Measurements from ENCODE around the gene PDCD6IP.
"Not testable (repeated sequence)": the region's sequence is repeated elsewhere in the genome, so short reads cannot be mapped to it uniquely, and the experiment has no call there.

The PDCD6IP gene

DNA sequence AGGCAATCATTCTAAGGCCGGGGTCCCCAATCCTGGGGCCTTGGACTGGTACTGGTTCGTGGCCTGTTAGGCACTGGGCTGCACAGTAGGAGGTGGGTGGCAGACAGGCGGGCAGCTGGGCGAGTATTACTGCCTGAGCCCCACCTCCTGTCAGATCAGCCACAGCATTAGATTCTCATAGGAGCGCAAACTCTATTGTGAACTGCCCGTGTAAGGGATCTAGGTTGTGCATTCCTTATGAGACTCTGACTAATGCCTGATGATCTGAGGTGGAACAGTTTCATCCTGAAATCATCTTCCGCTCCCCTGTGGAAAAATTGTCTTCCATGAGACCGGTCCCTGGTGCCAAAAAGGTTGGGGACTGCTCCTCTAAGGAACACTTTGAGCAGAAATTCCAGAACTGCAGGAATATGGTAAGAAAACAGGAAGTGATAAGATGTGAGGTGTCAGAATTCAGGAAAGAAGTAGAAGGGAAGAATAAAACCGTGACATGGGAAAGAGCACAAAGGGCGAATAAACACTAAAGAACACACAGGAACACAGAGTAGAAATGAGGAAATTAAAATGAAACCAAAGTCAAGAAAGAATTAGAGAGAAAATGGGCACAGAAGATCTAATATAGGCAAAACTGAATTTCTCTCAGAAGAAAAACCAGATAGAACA is 57.6 kb downstream of the PDCD6IP start:
- DNase-seq: no peak

DNA sequence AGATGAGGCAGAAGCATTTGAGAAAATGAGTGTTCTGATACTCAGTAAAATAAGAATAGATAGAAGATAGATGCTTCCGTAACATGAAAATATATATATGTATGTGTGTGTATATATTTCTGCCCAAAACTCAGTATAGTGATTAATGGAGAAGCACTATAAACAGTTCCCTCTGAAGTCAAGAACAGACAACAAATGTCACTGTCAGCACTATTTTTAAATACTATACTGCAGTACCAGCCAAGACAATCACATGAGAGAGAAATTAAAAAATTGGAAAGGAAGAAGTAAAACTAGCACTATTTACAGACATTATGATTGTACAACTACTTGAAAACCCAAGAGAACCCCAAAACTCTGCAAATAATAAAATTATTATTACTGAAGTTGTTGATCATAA is 59.3 kb downstream of the PDCD6IP start:
- not testable (repeated sequence) for DNase-seq

DNA sequence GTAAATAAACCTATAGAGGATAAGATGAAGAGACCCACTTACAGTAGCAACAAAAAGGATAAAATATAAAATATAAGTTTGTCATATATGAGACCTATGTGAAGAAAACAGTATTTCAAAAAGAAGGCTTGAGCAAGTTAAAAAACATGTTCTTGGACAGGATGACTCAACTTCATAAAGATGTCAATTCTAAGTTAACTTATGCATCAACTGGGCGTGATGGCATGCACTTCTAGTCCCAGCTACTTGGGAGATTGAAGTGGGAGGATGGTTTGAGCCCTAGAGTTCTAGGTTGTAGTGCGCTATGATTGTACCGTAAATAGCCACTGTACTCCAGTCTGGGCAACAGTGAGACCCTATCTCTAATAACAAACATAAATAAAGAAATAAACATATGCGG is 59.7 kb downstream of the PDCD6IP start:
- no peak for DNase-seq

DNA sequence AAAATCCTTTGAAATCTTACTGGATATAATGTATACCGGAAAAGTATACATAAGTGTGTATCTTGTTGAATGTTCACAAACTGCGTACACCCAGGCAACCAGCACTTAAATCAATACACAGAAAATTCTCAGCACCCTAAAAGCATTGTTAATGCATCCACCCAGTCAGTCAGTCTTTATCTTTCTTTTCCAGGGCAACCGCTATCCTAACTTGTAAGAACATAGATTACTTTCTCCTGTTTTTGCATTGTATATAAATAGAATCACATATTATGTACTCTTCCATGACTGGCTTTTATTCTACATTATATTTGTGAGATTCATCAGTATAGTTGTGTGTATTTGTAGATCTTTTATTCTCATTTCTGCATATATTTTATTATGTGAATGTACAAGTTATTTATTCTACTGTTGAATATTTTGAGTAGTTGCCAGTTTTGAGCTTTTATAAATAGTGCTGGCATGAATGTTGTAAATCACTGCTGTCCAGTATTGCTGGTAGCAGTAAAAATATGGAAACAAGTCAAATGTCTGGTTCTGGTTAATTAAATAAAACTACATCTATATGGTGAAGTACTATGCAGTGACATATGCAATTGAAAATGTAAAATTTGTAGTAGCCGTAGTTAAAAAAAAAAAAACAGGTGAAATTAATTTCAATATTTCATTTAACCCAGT is 62.1 kb downstream of the PDCD6IP start:
- DNase-seq: no peak

DNA sequence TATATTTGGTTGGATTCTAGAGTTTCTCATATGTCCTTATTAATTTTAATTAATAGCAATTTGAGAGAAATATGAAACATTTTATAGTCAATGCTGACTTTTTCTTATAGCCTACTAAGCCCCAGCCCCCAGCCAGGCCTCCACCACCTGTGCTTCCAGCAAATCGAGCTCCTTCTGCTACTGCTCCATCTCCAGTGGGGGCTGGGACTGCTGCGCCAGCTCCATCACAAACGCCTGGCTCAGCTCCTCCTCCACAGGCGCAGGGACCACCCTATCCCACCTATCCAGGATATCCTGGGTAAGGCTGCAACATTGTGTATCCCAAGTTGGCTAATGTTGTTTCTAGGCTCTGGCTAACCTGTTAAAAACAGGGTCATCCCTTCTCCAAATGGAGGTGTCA is 66.7 kb downstream of the PDCD6IP start:
- DNase-seq: no peak

DNA sequence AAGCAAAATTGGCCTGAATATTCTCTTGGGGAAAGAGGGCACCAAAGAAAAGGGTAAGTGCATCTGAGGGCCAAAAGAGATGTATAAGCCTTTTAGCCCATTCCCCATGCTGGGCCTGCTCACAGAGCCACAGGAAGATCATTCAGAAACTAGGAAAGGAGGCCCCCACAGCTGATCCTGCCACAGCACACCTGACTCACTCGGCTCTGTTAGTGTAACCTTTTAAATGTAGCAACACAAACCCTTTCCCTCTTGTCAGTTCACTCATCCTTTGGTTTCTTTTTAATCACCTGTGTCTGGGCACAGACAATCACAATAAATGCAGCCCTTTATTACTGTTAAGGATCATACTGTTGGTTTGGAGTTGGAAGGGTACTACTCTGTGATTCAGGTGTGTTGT is 69.9 kb downstream of the PDCD6IP start:
- DNase-seq: no peak

DNA sequence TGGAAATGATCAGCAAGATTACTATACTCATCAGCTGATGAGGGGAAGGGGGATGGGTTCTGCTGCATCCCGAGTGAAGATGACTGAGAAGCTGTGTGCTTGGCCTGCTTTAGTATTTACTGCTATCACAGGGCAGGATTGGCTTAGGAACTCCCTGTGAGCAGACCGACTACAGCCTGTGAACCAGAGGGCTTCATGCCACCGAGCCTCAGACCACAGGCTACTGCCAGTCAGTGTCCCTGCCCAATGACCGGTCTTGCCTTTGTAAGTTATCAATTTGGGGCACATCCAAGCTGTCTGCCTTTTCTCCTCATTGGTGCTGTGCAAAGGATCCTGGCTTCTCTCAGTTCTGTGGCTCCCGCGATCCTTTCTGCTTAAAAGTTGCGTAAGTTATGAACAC is 71.5 kb downstream of the PDCD6IP start:
- no peak for DNase-seq

DNA sequence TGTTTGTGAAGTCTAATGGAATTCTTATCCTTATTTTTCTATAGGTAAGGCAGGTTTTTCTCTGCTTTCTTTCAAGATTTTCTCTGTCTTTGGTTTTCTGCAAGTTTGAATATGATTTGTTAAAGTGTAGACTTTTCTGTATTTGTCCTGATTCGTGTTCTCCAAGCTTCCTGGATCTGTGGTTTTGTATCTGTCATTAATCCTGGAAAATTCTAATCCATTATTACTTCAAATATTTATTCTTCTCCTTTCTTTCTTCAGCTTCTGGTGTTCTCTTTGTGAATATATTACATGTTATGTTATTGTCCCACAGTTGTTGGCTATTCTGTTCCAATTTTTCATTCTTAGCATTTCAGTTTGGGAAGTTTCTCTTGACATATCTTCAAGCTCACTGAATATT is 76.4 kb downstream of the PDCD6IP start:
- no peak for DNase-seq

DNA sequence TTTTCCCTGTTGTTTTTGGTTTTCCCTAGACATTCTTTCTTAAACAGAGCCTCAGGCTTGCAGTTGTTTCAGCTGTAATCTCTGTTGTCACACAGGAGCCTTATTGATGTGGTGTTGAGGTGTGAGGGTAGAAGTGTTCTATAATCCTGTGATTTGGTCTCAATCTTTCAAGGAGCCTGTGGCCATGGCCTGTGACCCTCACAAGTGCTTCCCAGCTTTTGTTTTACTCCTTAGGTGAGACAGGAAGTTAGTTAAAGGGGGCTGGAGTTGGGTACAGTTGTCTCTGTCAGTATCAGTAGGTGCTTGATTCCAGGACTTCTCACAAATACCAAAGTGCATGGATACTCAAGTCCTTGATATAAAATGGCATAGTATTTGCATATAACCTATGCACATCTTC is 77.2 kb downstream of the PDCD6IP start:
- DNase-seq: no peak

DNA sequence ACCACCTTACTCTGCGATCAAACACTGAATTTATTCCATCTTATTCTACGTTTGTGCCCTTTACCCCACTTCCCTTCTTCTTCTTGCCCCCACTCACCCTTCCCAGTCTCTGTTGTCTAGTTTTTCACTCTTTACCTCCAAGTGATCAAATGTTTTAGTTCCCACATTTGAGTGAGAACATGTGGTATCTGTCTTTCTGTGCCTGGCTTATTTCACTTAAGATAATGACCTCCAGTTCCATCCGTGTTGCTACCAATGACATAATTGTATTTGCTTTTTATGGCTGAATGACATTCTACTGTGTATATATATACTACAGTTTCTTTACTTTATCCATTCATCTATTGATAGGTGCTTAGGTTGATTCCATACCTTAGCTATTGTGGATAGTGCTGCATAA is 78.8 kb downstream of the PDCD6IP start:
- DNase-seq: peak; percentile 66

DNA sequence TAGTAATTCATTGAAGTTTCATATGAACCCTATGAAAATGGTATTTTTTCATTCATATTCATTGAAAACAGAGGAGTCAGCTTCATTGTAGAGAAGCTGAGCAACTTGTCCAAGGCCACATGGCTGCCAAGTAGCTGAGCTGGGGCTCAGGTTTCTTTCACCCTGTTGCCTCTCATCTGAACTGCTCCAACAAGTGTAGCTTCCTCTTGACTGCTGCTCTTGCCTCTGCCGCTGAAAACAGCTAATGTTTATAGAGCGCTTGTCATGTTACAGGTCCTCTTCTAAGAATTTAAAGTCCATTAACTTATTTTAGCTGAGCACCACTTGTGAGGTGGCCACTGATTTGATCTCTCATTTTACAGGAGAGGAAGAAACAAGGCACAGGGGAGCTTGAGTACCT is 81.1 kb downstream of the PDCD6IP start:
- peak; percentile 21 for DNase-seq

DNA sequence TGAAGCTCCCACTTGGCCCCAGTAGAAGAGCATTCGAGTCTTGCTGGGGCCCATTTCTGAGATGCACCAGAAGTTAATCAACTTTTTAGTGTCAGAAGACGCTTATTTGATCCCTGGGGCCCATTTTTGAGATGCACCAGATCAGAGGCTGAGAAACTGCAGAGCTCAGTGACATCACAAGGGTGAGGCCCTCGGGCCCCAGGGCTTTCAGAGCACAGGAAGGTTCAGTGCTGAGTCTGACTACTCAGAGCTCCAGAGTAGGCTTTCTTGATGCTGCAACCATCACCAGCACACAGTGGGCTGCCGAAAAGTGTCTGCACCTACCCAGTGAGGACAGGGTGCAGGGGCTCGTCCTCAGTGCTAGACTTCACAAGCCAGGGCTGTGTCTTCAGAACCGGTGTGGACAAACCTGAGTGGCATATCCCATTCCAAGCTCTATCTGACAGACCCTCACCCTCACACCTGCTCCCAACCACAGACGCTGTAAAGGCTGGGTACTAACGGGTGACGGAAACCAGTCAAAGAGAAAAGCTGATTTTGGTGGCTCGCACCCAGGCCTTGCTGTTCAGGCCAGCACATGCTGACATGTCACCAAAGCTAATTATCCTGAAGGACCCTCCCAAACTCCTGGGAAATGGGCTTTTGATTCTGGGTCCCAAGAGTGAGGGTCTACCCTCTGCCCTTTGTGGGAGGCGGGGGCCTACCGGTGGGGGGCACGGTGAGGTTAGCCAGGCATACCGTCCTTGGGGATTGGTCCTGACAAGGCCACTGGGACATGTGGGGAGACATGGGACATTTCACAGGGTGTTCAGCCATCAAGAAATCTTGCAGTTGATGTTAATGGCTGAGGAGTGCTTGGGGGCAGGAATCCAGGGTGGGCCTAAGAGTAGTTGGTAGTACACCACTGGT is 83.0 kb downstream of the PDCD6IP start:
- no peak for DNase-seq

DNA sequence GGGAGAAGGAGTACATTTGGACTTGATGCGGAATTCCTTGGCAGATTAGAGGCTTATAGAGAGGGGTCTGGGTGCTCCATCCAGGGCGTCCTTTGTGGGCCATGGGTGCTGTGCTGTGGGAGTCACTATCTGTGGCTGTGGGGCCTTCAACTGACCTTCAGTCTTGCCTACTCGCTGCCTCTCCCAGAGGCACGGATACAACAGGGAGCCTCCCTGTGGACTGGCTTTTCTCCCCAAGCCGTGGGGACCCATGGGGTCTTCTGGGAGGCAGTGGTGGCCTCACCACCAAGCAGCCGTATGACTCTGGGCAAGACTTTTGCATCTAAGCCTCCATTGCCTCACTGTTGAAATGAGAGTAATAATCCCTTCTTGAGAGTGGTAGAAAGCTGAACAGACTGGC is 83.9 kb downstream of the PDCD6IP start:
- no peak for DNase-seq

DNA sequence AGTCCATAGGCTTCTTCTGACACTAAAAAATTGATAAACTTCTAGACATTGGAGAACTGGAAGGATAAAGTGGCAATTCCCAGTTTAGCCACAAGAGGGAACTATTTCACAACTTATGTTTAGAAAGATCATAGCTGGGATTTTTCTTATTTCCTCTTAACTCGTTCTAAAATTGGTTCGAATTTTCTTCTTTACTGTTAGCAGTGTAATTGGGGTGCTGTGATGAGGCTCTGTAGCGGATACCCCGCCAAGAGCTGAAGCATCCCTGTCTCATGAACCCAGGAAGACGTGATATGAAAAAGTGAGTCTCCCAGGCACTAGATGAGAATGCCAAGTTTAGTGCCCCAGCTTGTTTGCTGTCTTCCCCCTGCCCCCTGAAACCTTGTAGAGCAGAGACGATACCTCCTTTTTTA is 85.1 kb downstream of the PDCD6IP start:
- DNase-seq: peak; percentile 27

DNA sequence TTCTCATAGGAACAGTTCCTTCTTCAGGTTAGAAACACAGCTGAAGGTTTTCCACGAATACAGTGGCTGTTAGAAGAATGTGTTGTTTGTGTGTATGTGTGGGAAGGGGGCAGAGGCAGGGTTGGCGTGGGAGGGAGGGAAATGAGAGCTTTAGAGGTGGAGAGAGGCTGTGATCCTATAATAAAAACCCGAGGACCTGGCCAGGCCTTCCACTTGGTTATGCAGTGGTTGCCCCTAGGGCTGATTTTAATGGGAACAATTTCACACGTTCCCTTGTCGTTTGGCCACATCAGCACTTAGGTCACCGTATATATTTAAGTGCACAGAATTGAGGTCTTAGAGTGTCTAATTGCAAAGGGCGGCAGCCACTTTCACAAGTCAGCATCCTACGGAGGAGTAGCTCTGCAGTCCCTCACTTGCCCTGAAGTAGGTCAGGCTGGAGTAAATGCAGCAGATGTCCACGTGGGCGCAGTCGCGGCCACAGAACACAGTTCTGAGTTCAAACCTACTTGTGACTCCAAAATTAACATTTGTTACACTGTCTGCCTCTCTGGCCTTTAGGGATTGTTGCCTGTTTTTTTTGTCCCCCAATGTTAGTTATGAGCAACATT is 85.6 kb downstream of the PDCD6IP start:
- peak; percentile 15 for DNase-seq

DNA sequence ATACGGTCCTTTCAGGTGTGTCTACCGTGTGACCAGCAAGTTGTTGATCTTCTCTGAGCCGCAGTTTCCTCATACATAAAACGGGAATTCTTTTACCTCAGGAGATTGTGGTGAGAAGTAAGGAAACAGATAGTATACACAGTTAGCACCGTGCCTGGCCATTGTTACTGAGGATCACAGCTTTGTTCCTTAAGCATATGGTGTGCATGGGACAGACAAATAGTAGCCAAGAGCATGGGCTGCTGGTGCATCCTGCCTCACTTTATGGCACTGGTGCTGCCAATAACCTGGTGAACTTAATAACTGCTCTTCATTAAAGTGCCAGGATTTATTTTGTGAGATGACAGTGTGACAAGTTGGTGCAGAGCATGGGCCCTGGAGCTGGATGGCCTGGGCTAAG is 86.3 kb downstream of the PDCD6IP start:
- no peak for DNase-seq

DNA sequence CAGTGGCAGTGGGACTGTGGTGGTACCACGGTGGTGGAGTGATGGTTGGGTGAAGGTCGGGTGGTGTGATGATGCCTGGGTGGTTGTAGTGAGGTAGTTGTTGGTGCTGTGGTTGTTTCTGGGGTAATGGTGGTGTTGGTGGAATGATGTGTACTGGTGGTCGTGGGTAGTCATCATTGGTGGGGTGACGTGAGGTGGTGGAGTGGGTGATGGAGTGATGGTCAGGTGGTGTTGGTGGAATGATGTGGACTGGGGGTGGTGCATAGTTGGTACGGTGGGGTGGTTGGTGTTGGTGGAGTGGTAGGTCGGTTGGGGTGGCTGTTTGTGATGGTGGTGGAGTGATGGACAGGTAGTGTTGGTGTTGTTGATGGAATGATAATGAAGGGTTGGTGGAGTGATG is 87.1 kb downstream of the PDCD6IP start:
- DNase-seq: no peak

DNA sequence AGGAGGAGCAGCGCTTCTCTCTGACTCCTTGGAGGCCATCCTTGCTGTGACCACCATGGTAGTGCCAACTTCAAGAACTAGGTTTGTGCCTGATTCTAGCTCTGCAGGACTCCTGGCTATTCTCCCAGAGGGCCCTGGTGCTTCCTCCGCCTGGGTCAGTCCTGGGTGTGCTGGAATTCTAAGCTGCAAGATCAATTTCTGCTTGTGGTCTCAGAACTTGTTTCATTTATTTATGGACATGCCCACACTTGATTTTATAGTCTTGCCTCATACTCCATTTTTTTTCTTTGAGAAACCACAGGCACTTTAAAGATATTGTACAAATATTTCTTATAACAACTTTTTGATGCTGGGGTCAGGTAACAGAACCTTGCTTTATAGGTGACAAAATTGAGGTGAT is 87.6 kb downstream of the PDCD6IP start:
- no peak for DNase-seq

DNA sequence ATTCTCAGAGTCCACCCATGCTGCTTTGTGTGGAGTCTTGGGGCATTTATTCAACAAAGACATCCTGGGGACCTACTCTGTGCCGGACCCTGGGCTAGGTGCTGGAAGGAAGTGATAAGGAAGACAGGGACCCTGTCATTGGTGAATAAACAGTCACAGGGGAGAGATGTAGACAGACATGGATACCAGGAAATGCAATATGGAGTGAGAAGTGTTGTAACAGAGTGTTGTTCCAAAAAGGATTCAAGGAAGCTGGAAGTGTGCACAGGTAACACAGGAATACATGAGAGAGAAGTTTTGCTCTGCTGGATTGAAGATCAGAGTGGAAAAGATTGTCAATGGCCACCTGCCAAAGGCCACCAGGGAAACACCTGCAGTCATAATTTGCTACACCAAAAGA is 89.0 kb downstream of the PDCD6IP start:
- DNase-seq: no peak

DNA sequence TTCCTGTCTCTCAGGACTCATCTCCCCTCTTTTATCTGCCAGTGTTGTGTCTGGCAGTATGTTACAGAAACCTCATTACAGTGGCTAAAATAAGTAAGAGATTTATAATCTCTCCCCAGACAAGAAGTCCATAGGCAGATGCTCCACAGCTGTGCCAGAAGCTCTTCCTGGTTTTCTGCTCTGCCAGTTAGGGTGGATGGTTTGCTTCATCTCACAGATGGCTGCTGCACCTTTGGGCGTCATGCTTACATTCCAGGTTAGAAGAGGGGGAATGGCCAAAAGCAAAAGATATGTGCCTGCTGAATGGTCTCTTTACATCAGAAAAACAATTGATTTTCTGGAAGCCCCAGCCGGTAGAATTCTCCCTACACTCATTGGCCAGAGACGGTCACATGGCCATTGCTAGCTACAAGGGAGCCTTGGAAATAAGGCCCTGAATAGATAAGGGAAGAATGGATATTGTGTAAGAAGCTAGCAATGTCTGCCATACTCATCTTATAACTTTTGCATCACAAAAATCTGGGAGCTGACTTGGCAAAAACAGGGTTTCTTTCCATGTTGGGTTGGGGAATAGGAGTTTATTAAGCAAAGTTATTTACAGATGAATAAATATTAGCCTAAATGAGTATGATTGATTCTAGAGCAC is 91.1 kb downstream of the PDCD6IP start:
- DNase-seq: no peak

DNA sequence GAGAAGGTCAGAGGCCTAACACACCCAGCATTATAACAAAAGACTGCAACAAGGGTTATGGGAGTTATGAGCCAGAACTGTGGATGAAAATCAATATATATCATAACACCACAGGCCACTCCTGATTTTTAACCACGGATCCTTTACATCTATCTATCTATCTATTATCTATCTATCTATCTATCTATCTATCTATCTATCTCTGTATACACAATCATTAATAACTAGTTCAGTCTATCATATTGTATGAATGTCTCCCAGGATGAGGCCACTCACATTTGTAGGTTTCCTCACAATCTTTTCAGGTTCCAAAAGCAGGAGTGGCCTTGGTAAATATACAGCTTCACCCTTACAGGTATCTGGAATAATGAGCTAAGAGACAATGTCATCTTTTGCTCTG is 94.2 kb downstream of the PDCD6IP start:
- DNase-seq: no peak

DNA sequence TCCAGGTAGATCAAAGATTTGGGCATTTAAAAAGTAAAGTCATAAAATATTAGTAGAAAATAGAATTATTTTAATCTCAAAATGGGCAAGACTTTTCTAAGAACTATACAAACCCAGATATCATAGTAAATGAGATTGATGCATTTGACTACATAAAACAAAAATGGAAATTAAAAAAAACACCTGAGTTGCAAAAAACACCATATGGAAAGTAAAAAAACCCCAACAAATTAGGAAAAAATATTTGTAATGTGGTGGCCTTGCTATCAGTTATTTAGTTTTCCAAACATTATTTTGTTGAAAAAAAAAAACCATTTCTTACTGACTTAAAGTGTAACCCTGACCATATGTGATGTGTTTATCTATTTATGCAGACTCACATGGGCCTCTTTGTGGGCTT is 97.2 kb downstream of the PDCD6IP start:
- no peak for DNase-seq

DNA sequence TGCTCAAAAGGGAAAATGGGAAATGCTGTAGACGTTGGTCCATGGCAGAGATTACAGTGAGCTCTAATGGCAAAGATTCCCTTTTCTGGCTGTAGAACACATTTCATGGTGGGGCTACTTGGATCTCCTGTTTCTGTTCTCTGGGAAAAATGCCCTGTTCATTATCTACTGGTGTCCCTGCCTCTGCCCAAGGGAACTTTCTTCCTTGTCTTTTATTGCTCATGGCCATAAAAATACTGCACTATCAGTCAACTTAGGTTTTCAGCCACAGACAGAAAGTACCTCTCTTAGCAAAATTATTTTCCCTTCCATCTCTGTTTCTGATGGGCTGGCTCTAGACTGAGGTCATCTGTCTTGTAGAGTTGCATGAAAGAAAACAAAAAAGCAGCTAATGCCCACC is 98.9 kb downstream of the PDCD6IP start:
- DNase-seq: no peak
